HepG2 (cell line): ENCODE data around the gene KBTBD13. TPM values are rescaled to one million over a fixed set of nuclear protein-coding genes. Genes with fewer than 3 reads are reported as not detected.

ENCODE experiments used
- CEBPZ ChIP-seq: IDR thresholded peaks from 2 replicates; pipeline ENCODE4 v1.6.1; 2012; ENCODE audit warnings: low read length, improper control_type of control experiment
- CREBL2 ChIP-seq: sonication (generic); formaldehyde crosslinking; IDR thresholded peaks from 2 replicates; pipeline ENCODE4 v1.8.1; 2023; ENCODE audit warnings: missing genetic modification reagents, mild to moderate bottlenecking, borderline replicate concordance
- CSRNP1 ChIP-seq: sonication (generic); formaldehyde crosslinking; IDR thresholded peaks from 2 replicates; pipeline ENCODE4 v1.8.1; 2023; ENCODE audit warnings: mild to moderate bottlenecking, missing genetic modification reagents
- DBP ChIP-seq: sonication (generic); formaldehyde crosslinking; IDR thresholded peaks from 2 replicates; pipeline ENCODE4 v1.4.0; 2020; ENCODE audit warnings: missing genetic modification reagents; ENCODE audit errors: not compliant biosample characterization
- EHMT2 ChIP-seq: fragments of 200-600 bp; sonication (generic); IDR thresholded peaks from 2 replicates; pipeline ENCODE4 v1.7.0; 2017; ENCODE audit warnings: antibody characterized with exemption, low read depth, low read length, borderline replicate concordance
- FOXC1 ChIP-seq: sonication (generic); formaldehyde crosslinking; IDR thresholded peaks from 2 replicates; pipeline ENCODE4 v1.8.0; 2022; ENCODE audit warnings: mild to moderate bottlenecking, missing genetic modification reagents, borderline replicate concordance
- HOXA3 ChIP-seq: sonication (generic); formaldehyde crosslinking; IDR thresholded peaks from 2 replicates; pipeline ENCODE4 v1.5.0; 2020; ENCODE audit warnings: missing genetic modification reagents
- HOXD1 ChIP-seq: sonication (generic); formaldehyde crosslinking; IDR thresholded peaks from 2 replicates; pipeline ENCODE4 v1.5.0; 2020; ENCODE audit warnings: missing genetic modification reagents
- ISX ChIP-seq: sonication (generic); formaldehyde crosslinking; conservative IDR thresholded peaks from 2 replicates; pipeline ENCODE4 v1.5.0; 2020; ENCODE audit warnings: missing genetic modification reagents
- JUNB ChIP-seq: sonication (generic); formaldehyde crosslinking; IDR thresholded peaks from 2 replicates; pipeline ENCODE4 v1.8.0; 2022; ENCODE audit warnings: missing genetic modification reagents, mild to moderate bottlenecking, borderline replicate concordance
- KMT2B ChIP-seq: IDR thresholded peaks from 2 replicates; pipeline ENCODE4 v1.6.1; 2016; ENCODE audit warnings: missing genetic modification reagents, missing compliant biosample characterization
- NFIB ChIP-seq: sonication (generic); formaldehyde crosslinking; IDR thresholded peaks from 2 replicates; pipeline ENCODE4 v1.9.0; 2021; ENCODE audit warnings: missing genetic modification reagents, mild to moderate bottlenecking, borderline replicate concordance
- NR2F2 ChIP-seq: IDR thresholded peaks from 2 replicates; pipeline ENCODE4 v1.6.1; 2012; ENCODE audit warnings: low read depth, inconsistent platforms, borderline replicate concordance
- NRL ChIP-seq: sonication (generic); formaldehyde crosslinking; IDR thresholded peaks from 2 replicates; pipeline ENCODE4 v1.5.0; 2020; ENCODE audit warnings: missing genetic modification reagents, mild to moderate bottlenecking, moderate library complexity, borderline replicate concordance
- PAF1 ChIP-seq: IDR thresholded peaks from 2 replicates; pipeline ENCODE4 v1.6.1; 2016; ENCODE audit warnings: missing genetic modification reagents, missing compliant biosample characterization
- RFX1 ChIP-seq: fragments of 450-650 bp; IDR thresholded peaks from 2 replicates; pipeline ENCODE4 v1.6.1; 2017
- SMYD3 ChIP-seq: sonication (generic); formaldehyde crosslinking; IDR thresholded peaks from 2 replicates; pipeline ENCODE4 v1.8.1; 2023; ENCODE audit warnings: mild to moderate bottlenecking, missing genetic modification reagents
- SOX6 ChIP-seq, 2 experiments: fragments of 450-650 bp in 1 of 2; sonication (generic) in 1 of 2; formaldehyde crosslinking in 1 of 2; IDR thresholded peaks; 2 replicates each; pipeline versions ENCODE4 v1.4.0 to v1.6.1; 2017 to 2020; ENCODE audit warnings: antibody characterized with exemption in 1 of 2, mild to moderate bottlenecking in 1 of 2, missing genetic modification reagents in 1 of 2
- SRY ChIP-seq: sonication (generic); formaldehyde crosslinking; IDR thresholded peaks from 2 replicates; pipeline ENCODE4 v1.8.0; 2022; ENCODE audit warnings: mild to moderate bottlenecking, missing genetic modification reagents
- SSRP1 ChIP-seq: IDR thresholded peaks from 2 replicates; pipeline ENCODE4 v1.6.1; 2016; ENCODE audit warnings: control low read depth
- TCF7L2 ChIP-seq: IDR thresholded peaks from 2 replicates; pipeline ENCODE4 v1.6.1; 2011; ENCODE audit warnings: mild to moderate bottlenecking, low read depth, low read length, moderate library complexity
- ZNF282 ChIP-seq: fragments of 450-650 bp; IDR thresholded peaks from 2 replicates; pipeline ENCODE4 v1.6.1; 2018; ENCODE audit not compliant: partially characterized antibody
- ZNF431 ChIP-seq: sonication (generic); formaldehyde crosslinking; IDR thresholded peaks from 2 replicates; pipeline ENCODE4 v1.9.0; 2022; ENCODE audit warnings: missing genetic modification reagents, low read depth, mild to moderate bottlenecking, borderline replicate concordance
- ZNF530 ChIP-seq: sonication (generic); formaldehyde crosslinking; IDR thresholded peaks from 2 replicates; pipeline ENCODE4 v1.5.0; 2020; ENCODE audit warnings: low read depth, mild to moderate bottlenecking, missing genetic modification reagents
- ZNF724P ChIP-seq: sonication (generic); formaldehyde crosslinking; IDR thresholded peaks from 2 replicates; pipeline ENCODE4 v1.8.0; 2022; ENCODE audit warnings: missing genetic modification reagents, borderline replicate concordance
- polyA plus RNA-seq, 8 experiments: library from polyadenylated mRNA; depleted of rRNA in 3 of 8; stranded (reverse) in 7 of 8; unstranded in 1 of 8; fragments of >200 nt; fragmentation: Illumina TruSeq in 4 of 8; extraction: Trizol in 4 of 8; gene quantifications; 2 replicates each; pipeline versions ENCODE4 v1.2.1 to v1.2.3, GENCODE V29; 2011 to 2016; ENCODE audit warnings: low read depth in 4 of 8, missing spikeins in 1 of 8, mixed read lengths in 1 of 8; ENCODE audit not compliant: insufficient read depth in 1 of 8
- total RNA-seq, 5 experiments: library from RNA; depleted of rRNA; stranded (reverse); fragments of >200 nt; fragmentation: Illumina TruSeq; extraction: Trizol; gene quantifications; 2 replicates each; pipeline ENCODE4 v1.2.3, GENCODE V29; 2016; ENCODE audit warnings: low read depth in 1 of 5

Gene KBTBD13
- total and polyA plus RNA-seq, 2 of the 13 experiments (the other 11 are each of a cell fraction or from before 2014, with no cell fraction given) = not detected

GRCh38 chr15:65028921-65029735, 47.4 kb upstream of the KBTBD13 start, which contains the start of gene MTFMT (continued):
- no peak for TF ChIP-seq ZNF431
- no peak for TF ChIP-seq NFIB (CRISPR knock-in tag)
- TF ChIP-seq RFX1 = no peak
- no peak for TF ChIP-seq DBP (CRISPR knock-in tag)
- no peak for TF ChIP-seq JUNB
- TF ChIP-seq CSRNP1 (CRISPR knock-in tag) = no peak
- no peak for TF ChIP-seq PAF1 (CRISPR knock-in tag)
- TF ChIP-seq CEBPZ = no peak
- no peak for TF ChIP-seq TCF7L2
- no peak; the same call in 1 of the 2 replicates for TF ChIP-seq ISX (CRISPR knock-in tag)
- TF ChIP-seq EHMT2 = no peak
- TF ChIP-seq NR2F2 = no peak
- no peak; the same call in 1 of the 2 replicates for TF ChIP-seq CREBL2 (CRISPR knock-in tag)
- TF ChIP-seq KMT2B (CRISPR knock-in tag) = no peak
- 0 out of 2 replicates have a peak, but pooled peaks have one; percentile 50 for TF ChIP-seq ZNF724P
- TF ChIP-seq HOXA3 (CRISPR knock-in tag) = no peak; the same call in 1 of the 2 replicates
- TF ChIP-seq ZNF282 = no peak
- no peak for TF ChIP-seq SOX6 (IDR thresholded peaks at IDR 0.05)
- no peak for TF ChIP-seq SOX6 (CRISPR knock-in tag; IDR thresholded peaks at IDR 0.05)
- TF ChIP-seq SSRP1 (CRISPR knock-in tag) = no peak
- TF ChIP-seq SRY (CRISPR knock-in tag) = peak; percentile 90; the same call in 1 of the 2 replicates
- TF ChIP-seq SMYD3 (CRISPR knock-in tag) = no peak
- TF ChIP-seq HOXD1 = no peak; the same call in 1 of the 2 replicates
- no peak for TF ChIP-seq ZNF530
- TF ChIP-seq NRL (CRISPR knock-in tag) = no peak
- TF ChIP-seq FOXC1 (CRISPR knock-in tag) = peak; percentile 76
